Stimulated activated naive CD4-positive, alpha-beta T cell treated with Interleukin-2 at 50 U/mL for 16 hours (primary cell): ENCODE measurements around the gene TMC4.
"Not testable (repeated sequence)": the region's sequence is repeated elsewhere in the genome, so short reads cannot be mapped to it uniquely, and the experiment has no call there.

Experiments
- DNase-seq: peaks from one replicate; lab custom pipeline; 2025; lab: John Stamatoyannopoulos, UW

The TMC4 gene

GRCh38 chr19:54179921-54180461 is 7.0 kb upstream of the TMC4 start:
- no peak for DNase-seq

DNA sequence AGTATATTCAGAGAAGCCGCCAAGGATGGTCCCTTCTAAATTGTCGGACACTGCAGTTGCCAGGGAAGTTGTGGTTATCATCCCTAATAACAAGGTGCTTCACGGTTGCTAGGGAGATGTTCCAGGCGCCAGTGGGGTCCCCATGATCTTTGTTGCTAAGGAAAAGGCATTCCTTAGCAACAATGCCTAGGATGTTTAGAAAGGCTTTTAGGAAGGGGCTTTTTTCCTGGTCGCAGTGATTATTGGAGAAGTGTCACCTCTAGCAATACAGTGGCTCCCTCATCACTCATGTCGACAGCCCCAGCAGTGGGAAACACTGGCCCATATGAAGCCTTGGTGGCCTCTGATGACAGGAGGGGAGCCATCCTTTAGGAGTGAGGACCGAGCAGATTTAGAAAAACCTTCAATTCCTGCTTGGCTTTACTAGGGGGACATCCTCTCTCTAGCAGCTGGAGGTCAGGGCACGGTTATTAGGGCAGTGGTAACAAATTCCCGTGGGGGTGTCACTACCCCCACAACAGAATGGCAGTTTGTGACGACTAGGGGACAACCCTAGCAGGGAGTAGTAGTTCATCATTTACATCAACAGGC is 6.4 kb upstream of the TMC4 start:
- DNase-seq: no peak

DNA sequence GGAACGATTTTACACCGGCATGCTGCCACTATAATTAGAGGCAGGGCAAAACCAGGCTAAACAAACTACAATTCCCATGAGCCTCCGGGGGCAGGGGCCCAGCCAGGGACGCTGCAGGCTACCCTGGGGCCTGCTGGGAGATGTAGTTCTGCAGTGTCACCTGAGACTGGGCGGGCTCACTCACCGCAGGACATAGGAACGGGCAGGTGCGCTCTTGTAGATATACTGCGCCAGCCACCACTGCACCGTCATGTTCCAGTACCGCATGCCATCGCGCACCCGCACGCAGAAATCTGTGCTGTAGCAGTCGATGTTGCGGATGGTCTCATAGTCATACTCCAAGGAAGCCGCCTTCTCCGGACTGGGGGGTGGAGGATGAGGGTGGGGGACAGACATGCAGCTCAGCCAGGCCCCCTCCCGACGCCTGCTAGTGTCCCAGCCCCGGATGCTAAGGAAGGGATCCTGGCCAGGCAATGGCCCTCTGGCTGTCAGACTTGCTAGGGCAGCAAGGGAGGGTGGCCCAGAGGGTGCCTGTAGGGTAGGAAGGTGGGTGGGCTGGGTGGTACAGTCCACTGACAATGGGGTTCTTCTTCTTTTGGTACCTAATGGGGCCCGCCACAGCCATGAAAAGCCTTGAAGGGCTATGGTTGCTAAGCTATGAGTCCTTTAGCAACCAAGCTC is 5.8 kb upstream of the TMC4 start:
- DNase-seq: no peak

DNA sequence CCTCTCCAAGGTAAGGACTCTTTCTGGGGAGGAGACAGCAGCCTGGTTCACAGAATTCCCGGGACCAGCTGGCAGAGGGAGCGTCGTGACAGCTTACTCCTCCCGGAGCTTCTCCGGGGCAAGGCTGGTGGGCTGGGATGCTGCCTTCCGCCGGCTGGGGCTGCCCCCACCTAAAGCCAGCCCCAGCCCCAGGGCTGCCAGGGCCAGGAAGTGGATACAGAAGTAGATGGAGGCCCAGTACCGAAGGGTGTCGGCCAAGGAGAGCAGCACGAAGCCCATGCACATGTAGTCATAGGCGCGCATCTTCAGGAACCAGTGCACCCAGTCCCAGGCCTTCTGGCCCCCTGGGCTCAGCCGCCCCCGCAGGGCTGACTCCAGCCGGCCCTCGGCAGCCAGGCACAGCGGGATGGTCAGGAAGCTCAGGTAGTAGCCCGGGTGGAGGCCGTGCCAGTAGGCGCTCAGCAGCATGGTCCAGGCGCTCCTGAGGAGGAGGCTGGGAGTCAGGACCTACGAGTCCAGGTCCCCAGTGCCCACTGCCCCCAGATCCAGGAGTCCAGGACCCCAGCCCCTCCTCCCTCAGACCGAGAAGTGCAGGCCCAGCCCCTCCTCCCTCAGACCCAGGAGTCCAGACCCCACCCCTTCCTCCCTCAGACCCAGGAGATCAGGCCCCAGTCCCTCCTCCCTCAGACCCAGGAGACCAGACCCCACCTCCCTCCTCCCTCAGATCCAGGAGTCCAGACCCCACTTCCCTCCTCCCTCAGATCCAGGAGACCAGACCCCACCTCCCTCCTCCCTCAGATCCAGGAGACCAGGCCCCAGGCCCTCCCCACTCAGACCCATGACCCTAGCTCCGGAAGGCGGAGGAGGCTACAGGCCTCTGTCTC is 1.2 kb upstream of the TMC4 start:
- DNase-seq: no peak

GRCh38 chr19:54173359-54173699 is 369 bp upstream of the TMC4 start:
- no peak for DNase-seq

DNA sequence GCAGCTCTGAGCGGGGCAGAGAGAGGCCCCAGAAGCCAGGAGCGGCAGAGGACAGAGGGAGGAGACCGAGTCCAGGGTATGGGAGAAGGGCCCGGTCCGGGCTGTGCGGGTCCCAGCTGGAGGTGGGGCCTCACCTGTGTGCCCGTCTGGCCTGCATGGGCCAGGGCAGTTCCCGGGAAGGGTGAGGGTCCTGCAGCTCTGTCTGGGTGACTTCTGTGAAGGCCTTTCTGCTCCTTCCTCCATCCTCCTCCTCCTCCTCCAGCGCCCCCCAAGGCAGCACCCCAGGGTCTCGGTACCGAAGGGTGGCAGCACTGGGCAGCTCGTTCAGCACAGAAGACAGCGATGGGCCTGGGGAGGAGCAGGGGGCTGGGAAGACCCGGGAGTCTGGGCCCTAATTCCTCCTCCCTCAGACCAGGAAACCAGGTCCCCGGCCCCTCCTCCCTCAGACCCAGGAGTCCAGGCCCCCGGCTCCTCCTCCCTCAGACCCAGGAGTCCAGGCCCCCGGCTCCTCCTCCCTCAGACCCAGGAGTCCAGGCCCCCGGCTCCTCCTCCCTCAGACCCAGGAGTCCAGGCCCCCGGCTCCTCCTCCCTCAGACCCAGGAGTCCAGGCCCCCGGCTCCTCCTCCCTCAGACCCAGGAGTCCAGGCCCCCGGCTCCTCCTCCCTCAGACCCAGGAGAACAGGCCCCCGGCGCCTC is 1.1 kb downstream of the TMC4 start:
- not testable (repeated sequence) for DNase-seq

DNA sequence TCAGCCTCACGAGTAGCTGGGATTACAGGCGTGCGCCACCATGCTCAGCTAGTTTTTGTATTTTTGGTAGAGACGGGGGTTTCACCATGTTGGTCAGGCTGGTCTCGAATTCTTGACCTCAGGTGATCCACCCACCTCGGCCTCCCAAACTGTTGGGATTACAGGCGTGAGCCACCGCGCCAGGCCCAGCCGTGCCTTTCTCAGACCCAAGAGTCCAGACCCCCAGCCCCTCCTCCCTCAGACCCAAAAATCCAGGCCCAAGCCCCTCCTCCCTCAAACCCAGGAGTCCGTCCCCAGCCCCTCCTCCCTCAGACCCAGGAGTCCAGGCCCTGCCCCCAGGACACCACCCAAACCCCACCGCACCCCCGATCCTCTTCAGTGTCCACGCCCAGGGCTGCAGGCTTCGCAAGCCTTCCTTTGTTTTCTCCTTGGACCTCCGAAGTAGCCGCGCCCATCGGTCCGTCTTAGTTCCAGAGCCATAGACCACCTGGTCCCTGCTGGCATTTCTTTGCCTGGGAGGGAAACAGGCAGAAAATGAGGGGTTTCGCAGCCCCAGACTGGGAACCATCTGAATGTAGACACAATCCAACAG is 3.7 kb downstream of the TMC4 start:
- no peak for DNase-seq

DNA sequence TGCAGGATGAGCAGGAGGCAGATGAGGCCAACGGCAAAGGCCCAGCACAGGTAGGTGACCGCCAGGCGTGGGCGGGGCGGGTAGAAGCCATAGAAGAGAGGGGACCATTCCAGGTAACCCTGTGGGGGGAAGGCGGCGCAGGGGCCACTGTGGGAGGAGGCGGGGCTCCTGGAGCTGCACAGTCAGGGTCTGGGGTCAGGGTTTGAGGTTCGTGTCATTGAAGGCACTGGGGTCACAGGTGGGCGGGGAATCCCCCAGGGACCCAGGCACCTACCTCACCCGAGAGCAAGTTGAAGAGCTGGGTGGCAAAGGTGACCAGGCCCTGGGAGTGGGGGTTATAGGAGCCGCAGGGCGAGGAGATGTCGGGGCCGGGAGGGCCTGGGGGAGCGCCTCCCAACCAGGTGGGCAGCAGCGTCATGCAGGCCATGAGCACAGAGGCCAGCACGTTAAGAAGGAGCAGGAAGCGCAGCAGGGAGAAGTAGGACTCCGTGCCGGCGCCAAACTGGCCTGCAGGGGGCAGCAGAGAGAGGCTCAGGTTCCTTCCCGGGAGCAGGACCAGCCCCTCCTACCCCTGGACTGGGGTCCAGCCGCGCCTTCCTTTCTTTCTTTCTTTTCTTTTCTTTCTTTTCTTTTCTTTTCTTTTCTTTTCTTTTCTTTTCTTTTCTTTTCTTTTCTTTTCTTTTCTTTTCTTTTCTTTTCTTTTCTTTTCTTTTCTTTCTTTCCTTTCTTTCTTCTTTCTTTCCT is 4.6 kb downstream of the TMC4 start:
- DNase-seq: peak; percentile 84

DNA sequence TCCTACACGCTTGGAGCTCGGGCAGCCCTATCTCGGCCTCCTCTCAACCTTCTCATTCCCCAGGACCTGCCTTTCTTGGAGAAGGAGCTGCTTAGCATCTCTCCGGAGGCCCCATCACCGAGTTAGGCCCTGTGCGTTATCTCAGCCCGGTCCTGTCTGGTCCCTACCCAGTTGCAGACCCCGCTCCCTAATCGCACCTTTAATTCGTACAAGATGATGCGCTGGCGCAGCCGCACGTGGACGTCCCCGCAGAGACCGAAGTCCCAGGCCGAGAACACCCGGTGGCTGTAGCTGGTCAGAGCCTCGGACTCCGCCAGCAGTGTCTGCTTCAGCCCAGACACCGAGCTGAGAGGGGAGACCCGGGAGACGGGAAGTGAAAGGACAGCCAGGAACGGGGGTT is 7.7 kb downstream of the TMC4 start:
- DNase-seq: no peak

- DNase-seq: peak; percentile 61
Observed at GRCh38 chr19:54164369-54165068, 8.4 kb downstream of the TMC4 start.

DNA sequence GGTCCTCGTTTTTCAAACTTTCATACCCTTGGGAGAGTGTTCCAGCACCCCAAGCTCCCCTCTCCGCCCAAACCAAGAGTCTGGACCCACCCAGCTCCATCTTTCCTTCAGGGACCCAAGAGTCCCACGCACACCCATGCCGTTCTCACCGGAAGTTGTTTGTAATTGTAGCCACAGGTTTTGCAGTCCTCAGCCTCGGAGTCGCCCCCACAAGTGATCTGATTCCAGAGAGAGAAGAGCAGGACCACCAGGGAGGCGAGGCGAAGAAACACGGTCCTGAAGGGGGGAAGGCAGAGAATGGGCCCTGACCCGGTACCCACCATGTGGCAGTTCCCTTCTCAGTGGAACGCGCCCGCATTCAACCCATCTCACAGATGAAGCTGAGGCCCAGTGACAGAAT is 10.1 kb downstream of the TMC4 start:
- DNase-seq: no peak

- DNase-seq: peak; percentile 82
Observed at GRCh38 chr19:54162241-54162805, 10.6 kb downstream of the TMC4 start.

GRCh38 chr19:54160854-54161253 is 12.1 kb downstream of the TMC4 start:
- DNase-seq: no peak

GRCh38 chr19:54160182-54160811 is 12.7 kb downstream of the TMC4 start:
- no peak for DNase-seq

DNA sequence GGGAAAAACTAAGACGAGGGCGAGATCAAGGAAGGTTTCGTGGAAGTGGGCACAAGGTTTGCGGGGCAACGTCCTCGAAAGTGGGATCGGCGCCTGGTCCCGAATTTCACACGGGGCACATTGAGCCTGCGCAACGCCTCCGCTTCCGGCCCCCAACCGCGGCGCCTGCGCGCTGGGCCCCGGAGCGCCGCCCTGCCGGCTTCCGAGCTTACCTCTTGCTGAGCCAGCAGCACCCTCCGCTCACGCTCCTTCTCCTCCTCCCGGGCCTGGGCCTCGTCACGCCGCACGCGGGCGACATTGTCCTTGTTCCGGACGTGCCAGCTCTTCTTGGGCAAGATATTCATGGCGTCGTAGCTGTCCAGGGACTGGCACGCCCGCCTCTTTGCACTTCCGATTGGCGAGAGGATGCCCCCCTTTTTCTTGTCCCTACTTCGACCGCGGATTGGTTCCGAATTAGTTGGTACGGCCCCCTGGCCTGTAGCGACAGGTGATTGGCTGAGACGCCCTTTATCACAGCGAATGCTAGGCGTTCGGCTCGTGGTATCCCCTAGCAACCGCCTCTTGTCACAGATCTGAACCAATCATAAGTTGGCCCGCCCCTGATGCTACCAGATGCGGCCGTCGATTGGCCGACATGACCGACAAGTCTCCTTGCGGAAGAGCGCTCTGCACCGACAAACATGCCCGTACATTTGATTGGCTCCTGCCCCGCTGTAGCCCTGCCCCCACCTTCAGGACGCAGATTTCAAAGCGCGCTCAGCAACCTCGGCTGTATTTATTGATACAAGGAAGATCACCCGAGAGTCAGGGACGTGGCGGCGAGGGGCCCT is 13.4 kb downstream of the TMC4 start, which contains the start of gene LENG1:
TSS of gene LENG1 (minus strand) at position 370 of the 830 bp plus-strand sequence. CDS start at position 344, 26 bp downstream.
- peak; percentile 100 for DNase-seq

DNA sequence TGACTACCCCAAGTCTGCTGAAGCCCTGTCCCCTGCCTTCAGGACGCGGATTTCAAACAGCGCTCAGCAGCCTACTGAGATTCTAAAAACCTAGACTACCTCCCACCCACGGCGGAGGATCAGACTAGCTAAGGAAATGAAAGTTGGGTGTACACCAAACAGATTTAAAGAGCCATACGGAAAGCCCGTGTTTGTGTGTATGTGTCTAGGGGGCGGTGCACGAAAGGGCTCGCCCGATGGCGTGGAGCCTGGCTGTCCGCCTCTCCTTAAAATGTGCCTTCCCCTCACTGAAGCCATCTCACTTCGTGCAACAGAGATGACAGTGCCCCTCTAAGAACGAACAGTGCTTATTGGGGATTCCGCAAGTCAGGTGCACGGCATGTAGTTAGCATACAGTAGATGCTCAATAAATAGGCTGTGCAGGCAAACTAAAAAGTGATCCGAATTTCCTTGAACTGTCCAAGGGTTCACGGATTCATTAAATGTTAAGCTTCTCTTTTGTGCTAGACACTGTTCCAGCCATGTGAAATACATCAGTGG is 14.1 kb downstream of the TMC4 start:
- peak; percentile 24 for DNase-seq

- DNase-seq: no peak
Observed at GRCh38 chr19:54156953-54157352, 16.0 kb downstream of the TMC4 start.

DNA sequence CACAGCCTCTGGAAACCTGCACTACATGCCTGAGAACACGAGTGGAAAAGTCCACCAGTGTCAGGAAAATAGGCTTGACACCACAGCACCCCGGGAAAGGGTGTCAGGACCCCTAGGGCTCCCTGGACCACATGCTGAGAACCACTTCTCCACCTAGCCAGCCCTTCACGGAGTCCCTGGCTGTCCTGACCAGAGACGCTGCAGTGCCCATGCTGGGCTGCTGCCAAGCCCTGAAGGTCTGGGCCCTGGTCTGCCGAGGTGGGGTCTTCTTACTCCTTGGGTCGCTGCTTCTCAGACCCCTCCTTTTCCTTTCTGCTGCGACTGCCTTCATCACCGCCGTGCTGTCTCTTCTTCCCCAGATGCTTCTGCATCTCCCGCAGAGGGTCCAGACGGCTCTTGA is 16.5 kb downstream of the TMC4 start:
- DNase-seq: no peak
